A549 (cell line): Measurements from ENCODE around the gene SERPINB2. TPM values are rescaled to one million over a fixed set of nuclear protein-coding genes. Genes with fewer than 3 reads are reported as not detected.

Experiments used
- ATAC-seq, 2 experiments: fragments of 200-7000 bp in 1 of 2; fragments of >200 bp in 1 of 2; cut with Nextera tagmentation in 1 of 2; cut with Tn5 transposase in 1 of 2; 3 replicates each; pipeline versions ENCODE4 v1.8.0 to v1.9.1; 2018 to 2020; ENCODE audit warnings: mild to moderate bottlenecking in 1 of 2, moderate library complexity in 1 of 2
- CTCF ChIA-PET: fragments of 300-600 bp; sonication (Branson Sonifier 250); formaldehyde crosslinking; extraction: SDS; loops from one replicate; lab custom pipeline; 2021; ENCODE audit warnings: antibody characterized with exemption, inconsistent platforms; lab: Yijun Ruan, JAX
- POLR2A ChIA-PET: fragments of 350-600 bp; formaldehyde crosslinking; extraction: SDS; loops from one replicate; lab custom pipeline; 2021; ENCODE audit warnings: antibody characterized with exemption, inconsistent platforms; lab: Yijun Ruan, JAX
- DNase-seq, 2 experiments: peaks; one replicate each; pipeline versions ENCODE4 v3.0.0 to v3.0.0-alpha.2; 2011 to 2016; ENCODE audit warnings: low read depth in 1 of 2, low spot score in 1 of 2
- FAIRE-seq: peaks from 2 replicates; lab custom pipeline; 2011; peaks lifted over from hg19 to GRCh38; lab: Jason Lieb, UNC
- H3K27ac ChIP-seq, 2 experiments: fragments of >200 bp; sonication (Bioruptor Twin); formaldehyde crosslinking; 3 replicates each; pipeline ENCODE4 v1.5.1; 2016 to 2017
- H3K4me1 ChIP-seq: fragments of >200 bp; sonication (Bioruptor Twin); formaldehyde crosslinking; 3 replicates; pipeline ENCODE4 v1.6.1; 2016
- H3K4me2 ChIP-seq: fragments of >200 bp; sonication (Bioruptor Twin); formaldehyde crosslinking; 3 replicates; pipeline ENCODE4 v1.6.1; 2016
- H3K4me3 ChIP-seq: fragments of >200 bp; sonication (Bioruptor Twin); formaldehyde crosslinking; 3 replicates; pipeline ENCODE4 v1.5.1; 2016
- H3K9me3 ChIP-seq: fragments of >200 bp; sonication (Bioruptor Twin); formaldehyde crosslinking; 3 replicates; pipeline ENCODE4 v1.6.1; 2016
- CBX2 ChIP-seq: fragments of 200-600 bp; sonication (generic); IDR thresholded peaks from 2 replicates; pipeline ENCODE4 v1.6.1; 2016; ENCODE audit warnings: low read depth, mild to moderate bottlenecking, borderline replicate concordance
- CTCF ChIP-seq: fragments of >200 bp; sonication (Bioruptor Twin); formaldehyde crosslinking; IDR thresholded peaks from 3 replicates; pipeline ENCODE4 v1.5.1; 2016
- EHMT2 ChIP-seq: fragments of 200-600 bp; sonication (generic); IDR thresholded peaks from 2 replicates; pipeline ENCODE4 v1.6.1; 2016; ENCODE audit warnings: antibody characterized with exemption, low read depth, mild to moderate bottlenecking, moderate library complexity
- FOSB ChIP-seq: fragments of 250-450 bp; sonication (Bioruptor Pico); IDR thresholded peaks from 2 replicates; pipeline ENCODE4 v1.5.0; 2020; ENCODE audit warnings: mild to moderate bottlenecking, moderate library complexity
- HOXA7 ChIP-seq: fragments of 250-450 bp; sonication (Bioruptor Pico); IDR thresholded peaks from 2 replicates; pipeline ENCODE4 v1.5.0; 2020; ENCODE audit warnings: mild to moderate bottlenecking, moderate library complexity
- HOXB13 ChIP-seq: fragments of 250-450 bp; sonication (Bioruptor Pico); IDR thresholded peaks from 2 replicates; pipeline ENCODE4 v1.5.0; 2020; ENCODE audit warnings: low read depth, mild to moderate bottlenecking, moderate library complexity
- HOXB5 ChIP-seq: fragments of 250-450 bp; sonication (Bioruptor Pico); IDR thresholded peaks from 2 replicates; pipeline ENCODE4 v1.5.0; 2020; ENCODE audit warnings: mild to moderate bottlenecking, moderate library complexity
- MAZ ChIP-seq: fragments of 150-350 bp; IDR thresholded peaks from 2 replicates; pipeline ENCODE4 v1.6.1; 2014; ENCODE audit warnings: antibody characterized with exemption, low read depth, low read length, borderline replicate concordance
- NPAS2 ChIP-seq: fragments of 250-450 bp; sonication (Bioruptor Pico); IDR thresholded peaks from 2 replicates; pipeline ENCODE4 v1.8.0; 2022; ENCODE audit warnings: mild to moderate bottlenecking, moderate library complexity, borderline replicate concordance
- NR3C1 ChIP-seq: fragments of >200 bp; sonication (Bioruptor Twin); formaldehyde crosslinking; IDR thresholded peaks from 3 replicates; pipeline ENCODE4 v1.6.1; 2017
- PBX3 ChIP-seq: IDR thresholded peaks from 2 replicates; pipeline ENCODE4 v1.6.1; 2012
- RARB ChIP-seq: fragments of 250-450 bp; sonication (Bioruptor Pico); IDR thresholded peaks from 2 replicates; pipeline ENCODE4 v1.8.0; 2021; ENCODE audit warnings: mild to moderate bottlenecking, moderate library complexity
- RCOR1 ChIP-seq: fragments of 150-350 bp; IDR thresholded peaks from 2 replicates; pipeline ENCODE4 v1.6.1; 2014; ENCODE audit warnings: antibody characterized with exemption, low read length, low read depth
- TP53 ChIP-seq: fragments of 250-450 bp; sonication (Bioruptor Pico); IDR thresholded peaks from 2 replicates; pipeline ENCODE4 v1.5.0; 2021; ENCODE audit warnings: mild to moderate bottlenecking, moderate library complexity
- ZC3H11A ChIP-seq: fragments of 450-650 bp; IDR thresholded peaks from 2 replicates; pipeline ENCODE4 v1.6.1; 2014; ENCODE audit warnings: antibody characterized with exemption, mild to moderate bottlenecking
- ZNF302 ChIP-seq: fragments of 250-450 bp; sonication (Bioruptor Pico); IDR thresholded peaks from 2 replicates; pipeline ENCODE4 v1.9.0; 2021; ENCODE audit warnings: inconsistent platforms, mild to moderate bottlenecking, moderate library complexity
- WGBS: methylation state at CpG from one replicate; pipeline ENCODE4 v1.1.6; 2017; ENCODE audit errors: missing lambda C conversion rate; 5-methylcytosine and 5-hydroxymethylcytosine counted together
- polyA plus RNA-seq, 4 experiments: library from polyadenylated mRNA; depleted of rRNA in 3 of 4; stranded (reverse); fragments of >200 nt; fragmentation: RNase III in 1 of 4; extraction: RNeasy Plus Mini Kit Qiagen cat#74134 plus additional on column Dnase treatment in 1 of 4; gene quantifications; 2 replicates in 3 of 4; 3 replicates in 1 of 4; pipeline ENCODE4 v1.2.3, GENCODE V29; 2011 to 2017

The SERPINB2 gene
- polyA plus RNA-seq, 2 of the 4 experiments (the other 2 are of a cell fraction): not detected

- no peak for DNase-seq
- no peak for FAIRE-seq
- Histone ChIP-seq H3K4me3 (no peak overlapping the region), H3K4me1 (no peaks in the 10 kb centered on the region), H3K27ac (no peak overlapping the region), H3K9me3 (no peaks in the 10 kb centered on the region), H3K4me2 (no peak overlapping the region)
- TF ChIP-seq NPAS2 (no peak), MAZ (no peak), ZNF302 (CRISPR knock-in tag) (no peak), CTCF (no peak), HOXB13 (CRISPR knock-in tag) (no peak), PBX3 (no peak), RCOR1 (no peak), RARB (no peak), CBX2 (no peak), FOSB (no peak)
- WGBS: 62% methylated on average over 4 of the region's 4 CpGs
- POLR2A ChIA-PET: no interaction called here
- no peak for ATAC-seq
- CTCF ChIA-PET: interaction anchor here (0.6 kb wide), 1 partner anchor 377 kb away, joined by 3 read pairs; no protein-coding TSS in a partner anchor
Measured at GRCh38 chr18:63878925-63879324, 8.6 kb upstream of the SERPINB2 start.

GRCh38 chr18:63879709-63880108 is 7.8 kb upstream of the SERPINB2 start:
- FAIRE-seq: no peak
- no peak for DNase-seq
- H3K4me3 ChIP-seq: no peak overlapping the region
- ATAC-seq: no peak
- no peak for TF ChIP-seq TP53 (CRISPR knock-in tag)
- TF ChIP-seq CTCF: no peak
- TF ChIP-seq ZNF302 (CRISPR knock-in tag): no peak
- no peak for TF ChIP-seq PBX3
- TF ChIP-seq HOXA7 (CRISPR knock-in tag): no peak
- CTCF ChIA-PET: no interaction called here
- H3K4me2 ChIP-seq: no peak overlapping the region
- POLR2A ChIA-PET: no interaction called here
- no peaks in the 10 kb centered on the region for H3K4me1 ChIP-seq
- H3K9me3 ChIP-seq: no peaks in the 10 kb centered on the region
- no peak overlapping the region for H3K27ac ChIP-seq
- WGBS: 26% methylated on average over 2 of the region's 2 CpGs

GRCh38 chr18:63881851-63882250 is 5.7 kb upstream of the SERPINB2 start:
- no peak for DNase-seq
- ATAC-seq: no peak
- FAIRE-seq: no peak
- ChIA-PET POLR2A (no interaction called here), CTCF (no interaction called here)
- TF ChIP-seq NR3C1 (no peak), ZC3H11A (no peak), CTCF (no peak), HOXB5 (CRISPR knock-in tag) (no peak), HOXA7 (CRISPR knock-in tag) (no peak), EHMT2 (no peak)
- 72% methylated on average over 4 of the region's 4 CpGs for WGBS
- no peak overlapping the region for H3K4me2 ChIP-seq
- H3K4me1 ChIP-seq: no peaks in the 10 kb centered on the region
- no peaks in the 10 kb centered on the region for H3K9me3 ChIP-seq
- H3K27ac ChIP-seq: no peak overlapping the region
- no peak overlapping the region for H3K4me3 ChIP-seq
